ENCODE results near the gene DGCR6.
"Not testable (repeated sequence)": the region's sequence is repeated elsewhere in the genome, so short reads cannot be mapped to it uniquely, and the experiment has no call there.

DGCR6 gene

DNA sequence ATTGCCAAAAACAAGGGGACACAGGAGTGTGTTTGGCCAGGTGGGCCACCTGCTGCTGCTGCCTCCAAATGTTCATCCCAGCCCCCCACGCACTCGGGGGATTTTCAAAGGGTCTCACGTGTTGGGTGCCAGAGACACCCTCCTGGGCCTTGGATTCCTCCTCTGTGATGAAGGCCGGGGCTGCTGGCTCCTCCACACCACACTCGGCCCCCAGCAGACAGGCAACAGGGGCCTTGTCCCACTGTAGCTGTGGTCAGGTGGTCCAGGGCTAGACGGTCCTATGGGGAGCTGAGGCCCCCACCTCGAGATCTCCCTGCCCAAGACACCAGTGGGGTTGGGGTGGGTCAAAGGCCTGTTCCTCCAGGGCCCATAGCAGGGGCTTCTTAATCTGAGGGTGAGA, 55.1 kb downstream of the DGCR6 start:
- not testable (repeated sequence) for DNase-seq
